A673 (cell line): ENCODE results near the gene ART1. TPM values are rescaled to one million over a fixed set of nuclear protein-coding genes. Genes with fewer than 3 reads are reported as not detected.

ENCODE experiments used
- BruUV-seq: library from RNA; stranded (reverse); fragments of 400-500 nt; replicated peaks from 2 replicates; lab custom pipeline; 2021; lab: Mats Ljungman, UMichigan
- CTCF ChIA-PET: fragments of 300-600 bp; sonication (Branson Sonifier 250); formaldehyde crosslinking; loops from one replicate; lab custom pipeline; 2022; ENCODE audit warnings: antibody characterized with exemption; lab: Charles Lee
- POLR2A ChIA-PET: fragments of 300-600 bp; sonication (Branson Sonifier 250); formaldehyde crosslinking; loops from one replicate; lab custom pipeline; 2022; ENCODE audit warnings: antibody characterized with exemption; ENCODE audit not compliant: low non-redundant PET; lab: Charles Lee
- DNase-seq: peaks from one replicate; pipeline ENCODE4 v3.0.0-alpha.2; 2015; ENCODE audit warnings: low spot score
- H3K27ac ChIP-seq: fragments of 200-600 bp; sonication (generic); 2 replicates; pipeline ENCODE4 v1.5.1; 2016; ENCODE audit warnings: mixed run types, low read depth, mild to moderate bottlenecking, mixed read lengths, antibody characterized with exemption, low read length; ENCODE audit not compliant: poor library complexity, severe bottlenecking
- H3K27me3 ChIP-seq: fragments of 200-600 bp; sonication (generic); replicated peaks from 2 replicates; pipeline ENCODE4 v1.6.1; 2017; ENCODE audit warnings: mixed run types, low read depth, mild to moderate bottlenecking, mixed read lengths, antibody characterized with exemption, low read length; ENCODE audit not compliant: insufficient read depth, poor library complexity
- H3K36me3 ChIP-seq: fragments of 200-600 bp; sonication (generic); 2 replicates; pipeline ENCODE4 v1.6.1; 2016; ENCODE audit warnings: mixed run types, mild to moderate bottlenecking, mixed read lengths, antibody characterized with exemption, low read length; ENCODE audit not compliant: insufficient read depth, poor library complexity, severe bottlenecking
- H3K4me1 ChIP-seq: fragments of 200-600 bp; sonication (generic); 2 replicates; pipeline ENCODE4 v1.6.1; 2017; ENCODE audit warnings: mixed run types, mild to moderate bottlenecking, mixed read lengths, antibody characterized with exemption, low read length; ENCODE audit not compliant: insufficient read depth, poor library complexity, severe bottlenecking
- H3K4me3 ChIP-seq: fragments of 200-600 bp; sonication (generic); 2 replicates; pipeline ENCODE4 v1.5.1; 2016; ENCODE audit warnings: low read depth, mixed run types, mild to moderate bottlenecking, mixed read lengths, low read length; ENCODE audit not compliant: poor library complexity, severe bottlenecking
- H3K9me3 ChIP-seq: fragments of 200-600 bp; sonication (generic); 2 replicates; pipeline ENCODE4 v1.6.1; 2016; ENCODE audit warnings: mixed run types, low read depth, mild to moderate bottlenecking, mixed read lengths, antibody characterized with exemption, low read length; ENCODE audit not compliant: poor library complexity, severe bottlenecking
- CTCF ChIP-seq: fragments of 300-800, 200-600 bp; sonication (generic); conservative IDR thresholded peaks from 2 replicates; pipeline ENCODE4 v1.5.1; 2017; ENCODE audit warnings: low read depth, mild to moderate bottlenecking, antibody characterized with exemption, low read length, moderate library complexity, mixed read lengths
- EZH2 ChIP-seq: fragments of 200-600 bp; sonication (generic); IDR thresholded peaks from 2 replicates; pipeline ENCODE4 v1.6.1; 2017; ENCODE audit warnings: borderline replicate concordance, low read depth, mild to moderate bottlenecking, mixed read lengths, antibody characterized with exemption, low read length; ENCODE audit not compliant: poor library complexity, severe bottlenecking
- intact Hi-C: fragments of 100-400 bp; cut with micrococcal nuclease; formaldehyde crosslinking; loops from one replicate; pipeline ENCODE4 v1.10.0; 2022; ENCODE audit not compliant: unreplicated experiment
- total RNA-seq: library from RNA; stranded (reverse); gene quantifications from 2 replicates; pipeline ENCODE4 v1.2.3, GENCODE V29; 2021

The ART1 gene
- total RNA-seq, 1 experiment from 2014 or later: not detected

- Histone ChIP-seq H3K27ac (no peak overlapping the region), H3K4me1 (no peaks in the 10 kb centered on the region), H3K9me3 (no peaks in the 10 kb centered on the region), H3K27me3 (no peaks in the 10 kb centered on the region), H3K4me3 (no peak overlapping the region), H3K36me3 (no peaks in the 10 kb centered on the region)
- intact Hi-C loops: loop anchor here (10.0 kb wide), 1 partner anchor 150 kb away; no protein-coding TSS in a partner anchor
- TF ChIP-seq EZH2 (no peak), CTCF (no peak)
- POLR2A ChIA-PET: no interaction called here
- CTCF ChIA-PET: no interaction called here
- BruUV-seq: no TSS peak
- DNase-seq: no peak
Observed at GRCh38 chr11:3605283-3605662, 39.7 kb upstream of the ART1 start.

GRCh38 chr11:3605771-3606203 lies 39.1 kb upstream of the ART1 start:
- no peaks in the 10 kb centered on the region for H3K9me3 ChIP-seq
- POLR2A ChIA-PET: no interaction called here
- CTCF ChIA-PET: no interaction called here
- TF ChIP-seq CTCF: no peak
- no peak for TF ChIP-seq EZH2
- H3K36me3 ChIP-seq: no peaks in the 10 kb centered on the region
- BruUV-seq: no TSS peak
- intact Hi-C loops: loop anchor here (10.0 kb wide), 1 partner anchor 151 kb away; no protein-coding TSS in a partner anchor
- DNase-seq: no peak
- no peaks in the 10 kb centered on the region for H3K4me1 ChIP-seq
- no peaks in the 10 kb centered on the region for H3K27me3 ChIP-seq
- no peak overlapping the region for H3K4me3 ChIP-seq
- no peak overlapping the region for H3K27ac ChIP-seq

- no peak overlapping the region for H3K27ac ChIP-seq
- H3K4me3 ChIP-seq: no peak overlapping the region
- H3K27me3 ChIP-seq: no peaks in the 10 kb centered on the region
- ChIA-PET CTCF (no interaction called here), POLR2A (interaction anchor here (0.5 kb wide), 1 partner anchor 79 kb away, joined by 3 read pairs; no protein-coding TSS in a partner anchor)
- no TSS peak for BruUV-seq
- intact Hi-C loops: loop anchor here (10.0 kb wide), 1 partner anchor 155 kb away; no protein-coding TSS in a partner anchor
- peak; percentile 45 for DNase-seq
- TF ChIP-seq CTCF: peak; percentile 75
- TF ChIP-seq EZH2: no peak
- no peaks in the 10 kb centered on the region for H3K36me3 ChIP-seq
- no peaks in the 10 kb centered on the region for H3K9me3 ChIP-seq
- H3K4me1 ChIP-seq: no peaks in the 10 kb centered on the region
Observed at GRCh38 chr11:3609416-3610265, 35.3 kb upstream of the ART1 start.
